Measurements from ENCODE around the gene SPATA16.

- TF ChIP-seq POLR2A (IDR thresholded peaks at IDR 0.05), result no peak
- TF ChIP-seq, protein P1, sequence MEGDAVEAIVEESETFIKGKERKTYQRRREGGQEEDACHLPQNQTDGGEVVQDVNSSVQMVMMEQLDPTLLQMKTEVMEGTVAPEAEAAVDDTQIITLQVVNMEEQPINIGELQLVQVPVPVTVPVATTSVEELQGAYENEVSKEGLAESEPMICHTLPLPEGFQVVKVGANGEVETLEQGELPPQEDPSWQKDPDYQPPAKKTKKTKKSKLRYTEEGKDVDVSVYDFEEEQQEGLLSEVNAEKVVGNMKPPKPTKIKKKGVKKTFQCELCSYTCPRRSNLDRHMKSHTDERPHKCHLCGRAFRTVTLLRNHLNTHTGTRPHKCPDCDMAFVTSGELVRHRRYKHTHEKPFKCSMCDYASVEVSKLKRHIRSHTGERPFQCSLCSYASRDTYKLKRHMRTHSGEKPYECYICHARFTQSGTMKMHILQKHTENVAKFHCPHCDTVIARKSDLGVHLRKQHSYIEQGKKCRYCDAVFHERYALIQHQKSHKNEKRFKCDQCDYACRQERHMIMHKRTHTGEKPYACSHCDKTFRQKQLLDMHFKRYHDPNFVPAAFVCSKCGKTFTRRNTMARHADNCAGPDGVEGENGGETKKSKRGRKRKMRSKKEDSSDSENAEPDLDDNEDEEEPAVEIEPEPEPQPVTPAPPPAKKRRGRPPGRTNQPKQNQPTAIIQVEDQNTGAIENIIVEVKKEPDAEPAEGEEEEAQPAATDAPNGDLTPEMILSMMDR (IDR thresholded peaks at IDR 0.05), result no peak
These were observed 37.6 kb downstream of the SPATA16 start for GRCh38 chr3:173103469-173103868.

Measured in suprapubic skin (tissue), 3 donors.